AG10803 (cell line): ENCODE measurements around the gene EXOC7.

Experiments
- DNase-seq: peaks from one replicate; pipeline ENCODE4 v3.0.0; 2010; ENCODE audit warnings: low read depth
- H3K4me3 ChIP-seq: 2 replicates; pipeline ENCODE4 v1.5.1; 2011; ENCODE audit warnings: mild to moderate bottlenecking, low read length, control low read depth
- TF ChIP-seq, protein P1 (sequence below): conservative IDR thresholded peaks from 2 replicates; pipeline ENCODE4 v1.5.1; 2011; ENCODE audit warnings: mild to moderate bottlenecking, low read length, control low read depth, inconsistent platforms

EXOC7 gene

DNA sequence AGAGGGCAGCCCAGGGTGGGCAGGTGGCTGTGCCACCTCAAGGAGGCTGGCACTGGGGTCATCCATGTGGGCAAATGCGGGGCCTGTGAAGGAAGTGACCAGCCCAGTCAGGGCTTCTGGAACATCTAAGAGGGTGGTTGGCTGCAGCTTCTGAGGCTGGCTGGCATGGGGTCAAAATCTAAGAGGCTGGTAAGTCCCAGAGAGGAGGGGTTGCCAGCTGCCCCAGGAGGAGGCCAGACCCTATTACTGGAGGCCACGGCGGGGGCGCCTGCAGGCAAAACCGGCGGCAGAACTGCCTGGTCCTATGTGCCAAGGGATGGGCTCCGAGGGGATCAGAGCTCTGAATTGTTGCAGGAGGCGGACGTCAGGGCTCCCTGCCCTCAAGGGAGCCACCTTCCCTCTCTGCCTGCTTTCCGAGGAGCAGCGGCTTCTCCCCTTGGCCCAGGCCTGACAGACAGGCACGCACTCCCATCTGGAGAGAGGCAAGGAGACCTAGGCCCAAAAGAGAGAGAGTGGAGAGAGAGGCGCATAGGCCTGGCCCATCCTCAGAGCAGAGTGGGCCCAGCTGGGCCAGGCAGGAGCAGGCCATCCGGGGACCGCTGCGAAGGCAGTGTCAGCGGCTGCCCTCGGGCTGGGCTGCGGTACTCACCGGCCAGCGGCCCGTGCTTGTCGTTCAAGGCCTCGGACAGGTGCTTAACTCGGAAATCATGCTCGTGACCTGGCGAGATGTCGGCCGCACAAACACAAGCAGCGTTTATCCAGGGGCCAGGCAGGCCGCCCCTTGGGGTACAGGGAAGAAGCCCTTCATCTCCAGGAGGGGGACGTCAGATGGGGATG, 13.7 kb downstream of the EXOC7 start:
- no peak for DNase-seq
- no peak overlapping the region for H3K4me3 ChIP-seq

DNA sequence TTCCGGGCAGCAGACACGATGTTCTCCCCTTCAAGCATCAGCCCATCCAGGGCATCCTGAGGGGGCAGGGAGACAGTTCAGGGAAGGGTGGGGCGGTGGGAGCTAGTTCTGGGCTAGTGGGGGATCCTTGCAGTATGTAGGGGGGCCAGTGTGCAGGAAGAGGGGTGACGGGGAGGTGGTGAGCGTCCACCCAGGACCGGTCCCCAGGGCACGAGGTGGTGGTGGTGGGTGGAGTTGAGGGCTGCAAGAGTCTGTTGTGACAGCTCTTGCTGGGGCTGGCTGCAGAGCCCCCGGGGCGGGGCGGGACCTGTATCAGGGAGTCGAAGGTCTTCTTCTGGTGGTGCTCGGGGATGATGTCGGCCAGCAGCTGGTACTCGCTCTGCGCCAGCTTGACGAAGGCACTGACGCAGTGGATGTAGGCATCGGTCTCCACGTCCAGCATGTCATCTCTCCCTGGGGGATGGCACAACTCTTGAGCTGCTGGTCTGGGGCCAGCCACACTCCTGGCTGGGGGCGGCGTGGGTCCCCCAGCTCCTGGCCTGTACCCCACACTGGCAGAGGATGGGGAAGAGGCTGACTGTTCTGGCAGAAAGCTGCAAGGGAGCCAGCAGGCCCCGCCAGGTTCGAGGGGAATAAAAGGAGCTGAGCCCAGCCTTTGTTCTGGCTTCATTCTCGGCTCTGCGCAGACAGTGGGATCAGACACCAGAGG, 14.6 kb downstream of the EXOC7 start:
- H3K4me3 ChIP-seq: no peak overlapping the region
- DNase-seq: no peak
- TF ChIP-seq, protein P1, sequence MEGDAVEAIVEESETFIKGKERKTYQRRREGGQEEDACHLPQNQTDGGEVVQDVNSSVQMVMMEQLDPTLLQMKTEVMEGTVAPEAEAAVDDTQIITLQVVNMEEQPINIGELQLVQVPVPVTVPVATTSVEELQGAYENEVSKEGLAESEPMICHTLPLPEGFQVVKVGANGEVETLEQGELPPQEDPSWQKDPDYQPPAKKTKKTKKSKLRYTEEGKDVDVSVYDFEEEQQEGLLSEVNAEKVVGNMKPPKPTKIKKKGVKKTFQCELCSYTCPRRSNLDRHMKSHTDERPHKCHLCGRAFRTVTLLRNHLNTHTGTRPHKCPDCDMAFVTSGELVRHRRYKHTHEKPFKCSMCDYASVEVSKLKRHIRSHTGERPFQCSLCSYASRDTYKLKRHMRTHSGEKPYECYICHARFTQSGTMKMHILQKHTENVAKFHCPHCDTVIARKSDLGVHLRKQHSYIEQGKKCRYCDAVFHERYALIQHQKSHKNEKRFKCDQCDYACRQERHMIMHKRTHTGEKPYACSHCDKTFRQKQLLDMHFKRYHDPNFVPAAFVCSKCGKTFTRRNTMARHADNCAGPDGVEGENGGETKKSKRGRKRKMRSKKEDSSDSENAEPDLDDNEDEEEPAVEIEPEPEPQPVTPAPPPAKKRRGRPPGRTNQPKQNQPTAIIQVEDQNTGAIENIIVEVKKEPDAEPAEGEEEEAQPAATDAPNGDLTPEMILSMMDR: no peak

More for the DNA sequence above, 13.7 kb downstream of the EXOC7 start:
- TF ChIP-seq, protein P1: no peak

DNA sequence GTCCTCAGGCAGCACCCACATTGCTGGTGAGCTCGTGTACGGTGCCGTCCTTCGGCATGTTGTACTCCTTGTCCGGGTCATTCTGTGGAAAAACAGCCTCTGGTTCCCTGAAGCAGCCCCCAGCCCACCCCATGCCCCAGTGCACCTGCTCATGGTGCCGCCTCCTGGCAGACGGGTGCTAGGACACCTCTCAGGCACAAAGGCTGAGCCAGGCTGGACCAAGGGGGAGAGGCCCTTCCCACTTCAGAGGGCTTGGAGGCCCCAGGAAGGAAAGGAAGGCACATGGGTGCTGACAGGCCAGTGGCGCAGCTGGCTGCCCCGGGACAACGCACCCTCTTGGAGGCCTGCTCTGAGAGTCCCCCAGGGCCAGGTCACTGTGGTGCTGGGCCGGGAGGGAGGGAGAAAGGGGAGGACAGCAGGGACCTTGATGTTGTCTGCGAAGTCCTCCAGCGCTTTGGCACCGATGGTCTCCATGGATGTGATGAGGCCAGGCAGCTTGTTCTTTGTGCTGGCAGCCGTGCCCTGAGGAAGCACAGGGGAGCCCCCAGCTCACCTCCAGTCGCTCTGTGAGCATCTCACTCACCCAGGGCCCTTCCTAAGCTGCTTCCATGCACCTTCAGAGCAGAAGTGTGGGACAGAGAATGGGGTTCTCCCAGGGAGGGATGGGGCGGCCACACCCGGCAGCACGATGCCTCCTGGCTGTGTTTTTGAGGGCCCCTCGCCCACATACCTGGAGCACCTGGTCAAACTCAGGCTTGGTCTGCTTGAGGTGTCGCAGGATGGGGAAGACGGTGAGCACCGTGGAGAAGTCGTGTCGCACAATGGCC, 15.3 kb downstream of the EXOC7 start:
- TF ChIP-seq, protein P1: no peak
- no peak overlapping the region for H3K4me3 ChIP-seq
- no peak for DNase-seq

DNA sequence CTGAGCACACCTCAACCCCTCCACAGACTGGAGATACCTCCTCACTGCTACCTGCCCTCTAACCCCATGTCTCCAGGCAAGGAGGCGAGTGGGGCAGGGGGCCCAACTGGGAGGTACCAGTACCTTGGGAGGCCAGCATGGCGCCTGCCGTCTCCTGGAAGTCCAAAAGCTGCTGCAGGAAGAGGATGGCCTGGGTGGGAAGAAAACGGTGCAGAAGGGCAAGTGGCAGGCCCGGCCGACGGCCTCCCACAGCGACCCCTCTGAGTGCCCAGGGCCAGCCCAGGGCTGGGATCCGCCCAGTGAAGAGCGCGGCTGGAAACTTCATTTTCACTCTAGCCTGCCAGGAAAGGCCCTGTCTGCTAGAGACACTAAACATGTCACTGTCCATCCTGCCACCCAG, 16.1 kb downstream of the EXOC7 start:
- TF ChIP-seq, protein P1: no peak
- no peak for DNase-seq
- no peak overlapping the region for H3K4me3 ChIP-seq

DNA sequence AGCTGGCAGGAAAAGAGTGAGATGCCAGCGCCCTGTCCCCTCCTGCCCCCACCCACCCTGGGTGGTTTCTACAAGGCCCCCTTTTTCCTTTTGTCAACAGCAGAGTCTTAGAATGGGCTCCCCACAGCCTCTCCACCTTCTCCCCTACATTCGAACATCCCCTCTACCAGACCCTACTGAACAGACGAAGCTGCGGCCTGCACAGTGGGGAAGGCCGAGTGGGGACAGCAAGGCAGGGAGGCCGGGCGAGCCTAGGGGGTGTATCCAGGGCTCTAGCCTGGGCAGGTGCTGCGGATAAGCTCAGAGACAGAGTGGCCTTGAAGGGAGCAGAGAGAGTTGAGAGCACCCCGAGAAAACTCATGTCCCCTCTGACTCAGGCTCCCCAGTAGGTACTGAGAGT, 17.2 kb downstream of the EXOC7 start:
- TF ChIP-seq, protein P1: no peak
- H3K4me3 ChIP-seq: no peak overlapping the region
- DNase-seq: no peak

DNA sequence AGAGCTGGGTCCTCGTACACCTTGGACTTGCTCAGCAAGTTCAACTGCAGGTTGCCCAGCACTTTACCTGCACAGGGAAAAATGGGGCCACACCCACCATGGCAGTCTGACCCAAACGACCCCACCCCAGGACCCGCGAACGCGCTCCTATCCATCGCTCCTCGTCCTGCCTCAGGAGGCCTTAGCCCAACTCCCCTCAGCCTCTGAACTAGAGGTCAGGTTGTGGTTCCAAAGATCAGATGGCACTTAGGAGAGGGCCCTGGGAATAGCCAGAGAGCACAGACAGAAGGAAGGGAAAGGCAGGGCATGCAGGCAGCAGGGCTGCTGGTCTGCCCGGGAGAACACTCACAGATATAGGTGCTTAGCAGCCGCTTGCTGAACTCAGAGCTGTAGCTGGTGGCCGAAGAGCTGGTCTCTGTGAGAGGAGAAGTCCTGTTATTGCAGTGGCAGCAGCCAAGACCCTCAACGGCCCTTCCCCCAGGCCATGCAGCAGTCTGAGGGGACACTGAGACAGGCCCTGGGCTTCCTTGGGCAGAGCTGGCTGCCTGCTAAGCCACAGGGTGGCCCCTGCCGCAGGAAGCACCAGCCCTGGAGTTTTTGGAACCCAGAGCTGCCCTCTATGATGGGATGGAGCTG, 17.7 kb downstream of the EXOC7 start:
- TF ChIP-seq, protein P1: no peak
- no peak overlapping the region for H3K4me3 ChIP-seq
- no peak for DNase-seq
